Osteoblast (primary cell): ENCODE measurements around the gene MLLT6. TPM values are rescaled to one million over a fixed set of nuclear protein-coding genes. Genes with fewer than 3 reads are reported as not detected.

Experiments
- DNase-seq: peaks from one replicate; pipeline ENCODE4 v3.0.0; 2011; ENCODE audit warnings: low spot score, mixed read lengths; ENCODE audit not compliant: insufficient read length; ENCODE audit errors: missing footprints
- H2AFZ ChIP-seq: 2 replicates; pipeline ENCODE4 v1.6.0; 2011; ENCODE audit warnings: mild to moderate bottlenecking, low read length
- H3K27ac ChIP-seq: 2 replicates; pipeline ENCODE4 v1.5.1; 2011; ENCODE audit warnings: mild to moderate bottlenecking, low read depth, low read length, moderate library complexity
- H3K27me3 ChIP-seq: 2 replicates; pipeline ENCODE4 v1.6.0; 2012; ENCODE audit warnings: mild to moderate bottlenecking, control low read depth, inconsistent platforms, low read length, moderate library complexity; ENCODE audit not compliant: insufficient read depth
- H3K36me3 ChIP-seq: 2 replicates; pipeline ENCODE4 v1.5.1; 2011; ENCODE audit warnings: mild to moderate bottlenecking, low read length, control low read depth, moderate library complexity; ENCODE audit not compliant: insufficient read depth
- H3K4me1 ChIP-seq: 2 replicates; pipeline ENCODE4 v1.5.1; 2011; ENCODE audit warnings: mild to moderate bottlenecking, low read length, control low read depth, moderate library complexity; ENCODE audit not compliant: insufficient read depth
- H3K4me2 ChIP-seq: 2 replicates; pipeline ENCODE4 v1.6.0; 2011; ENCODE audit warnings: mild to moderate bottlenecking, low read length; ENCODE audit not compliant: insufficient read depth
- H3K4me3 ChIP-seq: fragments of 200-600 bp; sonication (generic); 3 replicates; pipeline ENCODE4 v1.5.1; 2012; ENCODE audit warnings: mild to moderate bottlenecking, low read length, inconsistent platforms; ENCODE audit not compliant: insufficient read depth
- H3K79me2 ChIP-seq: 2 replicates; pipeline ENCODE4 v1.6.0; 2012; ENCODE audit warnings: mild to moderate bottlenecking, low read length, control low read depth, inconsistent platforms; ENCODE audit not compliant: insufficient read depth
- H3K9me3 ChIP-seq: 2 replicates; pipeline ENCODE4 v1.5.1; 2011; ENCODE audit warnings: low read depth, low read length, control low read depth
- H4K20me1 ChIP-seq: 2 replicates; pipeline ENCODE4 v1.6.0; 2012; ENCODE audit warnings: mild to moderate bottlenecking, low read length, control low read depth; ENCODE audit not compliant: insufficient read depth
- total RNA-seq: library from RNA; depleted of rRNA; stranded (reverse); fragments of >200 nt; gene quantifications from 2 replicates; pipeline ENCODE4 v1.2.3, GENCODE V29; 2012
- TF ChIP-seq, protein P1 (sequence below): IDR thresholded peaks from 2 replicates; pipeline ENCODE4 v1.5.1; 2011; ENCODE audit warnings: mild to moderate bottlenecking, low read depth, low read length, moderate library complexity; ENCODE audit errors: extremely low read depth

MLLT6 gene
- total RNA-seq, 1 donor: 33.3 TPM

DNA sequence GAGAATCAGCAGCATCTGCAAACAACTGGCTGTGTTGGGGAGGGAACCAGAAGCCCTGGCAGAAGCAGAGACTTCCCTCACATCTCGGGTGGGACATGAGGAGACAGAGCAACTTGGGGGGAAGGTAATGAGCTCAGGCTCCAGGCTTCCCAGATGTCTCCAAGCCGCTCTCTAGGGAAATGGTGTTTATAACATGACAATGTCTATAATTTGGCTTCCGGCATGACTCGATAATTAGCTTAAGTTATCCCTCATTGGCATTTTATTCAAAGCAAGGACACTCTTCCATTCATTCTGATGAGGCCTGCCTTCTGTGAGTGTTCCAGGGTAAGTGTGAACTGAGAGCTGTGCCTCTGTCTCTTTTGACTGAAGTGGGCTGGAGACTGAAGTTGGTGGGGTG, 14.7 kb upstream of the MLLT6 start:
- Histone ChIP-seq H3K27ac (no peak overlapping the region), H2AFZ (no peak overlapping the region), H4K20me1 (no peaks in the 10 kb centered on the region), H3K36me3 (no peaks in the 10 kb centered on the region), H3K4me3 (no peak overlapping the region), H3K27me3 (no peaks in the 10 kb centered on the region), H3K79me2 (no peaks in the 10 kb centered on the region), H3K4me1 (peaks cover 12% of the 10 kb centered on the region), H3K4me2 (no peak overlapping the region), H3K9me3 (no peaks in the 10 kb centered on the region)
- no peak for DNase-seq
- TF ChIP-seq, protein P1, sequence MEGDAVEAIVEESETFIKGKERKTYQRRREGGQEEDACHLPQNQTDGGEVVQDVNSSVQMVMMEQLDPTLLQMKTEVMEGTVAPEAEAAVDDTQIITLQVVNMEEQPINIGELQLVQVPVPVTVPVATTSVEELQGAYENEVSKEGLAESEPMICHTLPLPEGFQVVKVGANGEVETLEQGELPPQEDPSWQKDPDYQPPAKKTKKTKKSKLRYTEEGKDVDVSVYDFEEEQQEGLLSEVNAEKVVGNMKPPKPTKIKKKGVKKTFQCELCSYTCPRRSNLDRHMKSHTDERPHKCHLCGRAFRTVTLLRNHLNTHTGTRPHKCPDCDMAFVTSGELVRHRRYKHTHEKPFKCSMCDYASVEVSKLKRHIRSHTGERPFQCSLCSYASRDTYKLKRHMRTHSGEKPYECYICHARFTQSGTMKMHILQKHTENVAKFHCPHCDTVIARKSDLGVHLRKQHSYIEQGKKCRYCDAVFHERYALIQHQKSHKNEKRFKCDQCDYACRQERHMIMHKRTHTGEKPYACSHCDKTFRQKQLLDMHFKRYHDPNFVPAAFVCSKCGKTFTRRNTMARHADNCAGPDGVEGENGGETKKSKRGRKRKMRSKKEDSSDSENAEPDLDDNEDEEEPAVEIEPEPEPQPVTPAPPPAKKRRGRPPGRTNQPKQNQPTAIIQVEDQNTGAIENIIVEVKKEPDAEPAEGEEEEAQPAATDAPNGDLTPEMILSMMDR: no peak

DNA sequence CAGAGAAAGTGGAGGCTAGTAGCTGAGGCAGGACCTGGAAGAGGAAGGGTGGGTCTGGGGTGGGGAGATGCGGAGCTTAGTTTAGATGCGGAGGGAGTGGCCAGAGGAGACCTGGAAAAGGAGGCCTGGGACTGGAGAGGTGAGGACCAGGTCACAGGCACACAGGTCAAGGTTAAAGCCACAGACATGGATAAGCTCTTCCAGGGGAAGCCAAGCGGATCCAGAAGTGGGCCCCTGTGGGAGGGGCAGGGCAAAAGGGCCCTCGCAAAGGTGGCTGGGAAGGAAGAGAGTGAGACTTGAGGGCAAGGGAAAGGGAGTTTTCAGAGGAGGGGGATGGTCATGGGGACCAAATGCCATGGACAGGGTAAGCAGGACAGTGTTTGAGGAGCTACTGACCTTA, 13.9 kb upstream of the MLLT6 start:
- no peak overlapping the region for H2AFZ ChIP-seq
- H3K4me3 ChIP-seq: no peak overlapping the region
- H3K36me3 ChIP-seq: no peaks in the 10 kb centered on the region
- H3K4me1 ChIP-seq: peaks cover 12% of the 10 kb centered on the region
- no peak overlapping the region for H3K27ac ChIP-seq
- TF ChIP-seq, protein P1: no peak
- no peaks in the 10 kb centered on the region for H3K9me3 ChIP-seq
- H3K79me2 ChIP-seq: no peaks in the 10 kb centered on the region
- no peak for DNase-seq
- H3K27me3 ChIP-seq: no peaks in the 10 kb centered on the region
- H3K4me2 ChIP-seq: no peak overlapping the region
- H4K20me1 ChIP-seq: no peaks in the 10 kb centered on the region

DNA sequence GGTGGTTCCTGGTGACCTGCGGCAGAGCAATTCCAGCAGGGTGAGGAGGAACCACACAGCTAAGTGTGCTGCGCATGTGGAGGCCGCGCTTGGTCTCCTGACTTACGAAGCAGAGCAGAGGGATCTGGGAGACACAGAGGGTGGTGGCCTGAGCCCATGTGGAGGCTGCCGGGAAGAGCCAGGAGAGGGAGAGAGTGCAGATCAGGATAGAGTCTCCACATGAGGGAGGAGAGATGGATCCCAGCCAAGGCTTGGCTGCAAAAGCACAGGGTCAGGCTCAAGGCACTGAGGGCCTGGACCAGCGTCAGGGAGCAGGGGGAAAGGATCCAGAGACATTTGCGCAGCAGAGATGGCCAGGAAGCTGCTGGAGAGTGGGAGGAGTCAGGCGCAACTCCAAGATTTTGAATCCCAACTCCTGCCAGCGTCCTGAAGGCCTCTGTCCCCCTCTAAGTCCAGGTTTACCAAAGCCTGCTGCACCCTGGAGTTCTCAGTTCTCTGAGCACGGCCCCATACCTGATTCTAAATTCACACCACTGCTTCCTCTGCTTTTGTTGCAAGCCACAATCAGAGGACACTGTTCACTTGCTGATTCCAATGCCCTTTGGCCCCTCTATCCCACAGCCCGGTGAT, 11.3 kb upstream of the MLLT6 start:
- H3K36me3 ChIP-seq: no peaks in the 10 kb centered on the region
- no peaks in the 10 kb centered on the region for H4K20me1 ChIP-seq
- no peak overlapping the region for H3K4me3 ChIP-seq
- H3K4me1 ChIP-seq: peaks cover 8% of the 10 kb centered on the region
- TF ChIP-seq, protein P1: no peak
- H2AFZ ChIP-seq: peak overlapping the region; percentile 93
- H3K9me3 ChIP-seq: no peaks in the 10 kb centered on the region
- H3K4me2 ChIP-seq: peak overlapping the region; percentile 7
- H3K79me2 ChIP-seq: no peaks in the 10 kb centered on the region
- peak; percentile 86 for DNase-seq
- H3K27ac ChIP-seq: no peak overlapping the region
- no peaks in the 10 kb centered on the region for H3K27me3 ChIP-seq

DNA sequence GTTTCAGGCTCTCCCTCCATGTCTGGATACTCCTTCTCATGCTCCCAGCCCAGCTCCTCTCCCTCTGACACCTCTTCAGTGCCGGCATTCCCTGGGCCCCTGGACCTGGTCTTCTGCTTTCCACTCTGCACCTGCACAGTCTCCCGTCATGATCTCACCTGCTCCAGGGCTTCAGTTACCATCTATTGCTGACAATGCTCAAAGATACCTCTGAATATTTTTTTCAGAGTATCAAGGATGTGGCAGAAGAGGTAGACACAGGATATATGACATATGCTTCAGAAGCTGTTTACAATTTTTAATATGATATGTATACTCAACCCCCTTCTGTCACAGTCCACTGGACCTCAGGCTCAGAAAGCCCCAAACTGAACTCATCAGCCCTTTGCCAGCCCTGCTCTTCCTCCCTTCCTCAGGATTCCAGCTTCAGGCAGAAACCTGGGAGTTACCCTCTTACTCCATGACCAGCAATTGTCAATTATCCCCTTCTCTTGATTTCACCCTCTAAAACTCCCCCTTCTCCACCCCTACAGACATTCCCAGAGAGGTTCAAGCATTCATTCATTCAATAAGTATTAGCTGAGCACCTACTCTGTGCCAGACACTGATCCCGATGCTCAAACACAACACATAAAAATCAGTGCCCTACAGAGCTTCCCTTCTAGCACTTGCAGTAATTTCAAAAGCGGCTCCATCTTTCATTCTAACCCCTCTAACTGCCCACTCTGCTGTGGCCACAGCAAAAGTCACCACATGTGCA, 7.8 kb upstream of the MLLT6 start:
- no peaks in the 10 kb centered on the region for H3K27me3 ChIP-seq
- no peaks in the 10 kb centered on the region for H3K9me3 ChIP-seq
- peaks cover 21% of the 10 kb centered on the region for H3K4me1 ChIP-seq
- H3K79me2 ChIP-seq: no peaks in the 10 kb centered on the region
- H2AFZ ChIP-seq: no peak overlapping the region
- no peaks in the 10 kb centered on the region for H3K36me3 ChIP-seq
- no peak overlapping the region for H3K27ac ChIP-seq
- H3K4me2 ChIP-seq: no peak overlapping the region
- no peak overlapping the region for H3K4me3 ChIP-seq
- TF ChIP-seq, protein P1: no peak
- no peak for DNase-seq
- H4K20me1 ChIP-seq: no peaks in the 10 kb centered on the region
